Measurements from ENCODE around the gene COMMD10. TPM values are rescaled to one million over a fixed set of nuclear protein-coding genes. Genes with fewer than 3 reads are reported as not detected.

Gene COMMD10
- total and polyA plus RNA-seq, 10 donors: 16.6 to 55.4 (median 42.9) TPM

- WGBS, 5 donors: 84 to 96% (median 90%) methylated on average over 4 of the region's 4 CpGs
- H3K4me3 ChIP-seq: no peak overlapping the region
- TF ChIP-seq POLR2A (IDR thresholded peaks at IDR 0.05): no peak
- no peak for TF ChIP-seq CTCF (IDR thresholded peaks at IDR 0.05 in 8 of 11, conservative IDR thresholded peaks at IDR 0.05 in 3 of 11)
- TF ChIP-seq POLR2AphosphoS5 (IDR thresholded peaks at IDR 0.05): no peak
These were observed 233.4 kb downstream of the COMMD10 start for GRCh38 chr5:116318091-116318854.

GRCh38 chr5:116320486-116320885, 235.7 kb downstream of the COMMD10 start:
- TF ChIP-seq POLR2A (IDR thresholded peaks at IDR 0.05): no peak

More at GRCh38 chr5:116318091-116318854, 233.4 kb downstream of the COMMD10 start:
- Histone ChIP-seq H3K4me1 (peaks cover 0 to 5% (median 0%) of the 10 kb centered on the region in 6 donors), H3K9me3 (peaks cover 0 to 48% (median 33%) of the 10 kb centered on the region in 8 donors), H3K27me3 (replicated peaks in 1 of 7) (no peaks in the 10 kb centered on the region), H3K27ac (no peak overlapping the region), H3K36me3 (peaks cover 0 to 100% (median 53%) of the 10 kb centered on the region in 6 donors)
- no peak for DNase-seq
- intact Hi-C loops (cut with DNase I; ENCODE audit: low total_unique reads): no loop called here

GRCh38 chr5:116329503-116329902, 244.7 kb downstream of the COMMD10 start:
- H3K4me3 ChIP-seq: no peak overlapping the region
- no peak for TF ChIP-seq CTCF (IDR thresholded peaks at IDR 0.05 in 8 of 11, conservative IDR thresholded peaks at IDR 0.05 in 3 of 11)
- TF ChIP-seq POLR2AphosphoS5 (IDR thresholded peaks at IDR 0.05): no peak
- TF ChIP-seq POLR2A (IDR thresholded peaks at IDR 0.05): no peak
- peaks cover 0 to 71% (median 10%) of the 10 kb centered on the region in 6 donors for H3K36me3 ChIP-seq
- H3K9me3 ChIP-seq: peaks cover 0 to 88% (median 68%) of the 10 kb centered on the region in 8 donors
- H3K27me3 ChIP-seq (replicated peaks in 1 of 7): no peaks in the 10 kb centered on the region
- 85 to 97% (median 88%) methylated on average over 5 of the region's 5 CpGs for WGBS, 5 donors
- H3K27ac ChIP-seq: no peak overlapping the region
- no peak for DNase-seq
- intact Hi-C loops (cut with DNase I; ENCODE audit: low total_unique reads): no loop called here
- no peaks in the 10 kb centered on the region for H3K4me1 ChIP-seq

More at GRCh38 chr5:116320486-116320885, 235.7 kb downstream of the COMMD10 start:
- peaks cover 0 to 94% (median 48%) of the 10 kb centered on the region in 6 donors for H3K36me3 ChIP-seq
- no peak overlapping the region for H3K27ac ChIP-seq
- intact Hi-C loops (cut with DNase I; ENCODE audit: low total_unique reads): no loop called here
- DNase-seq: no peak
- no peak overlapping the region for H3K4me3 ChIP-seq
- H3K27me3 ChIP-seq (replicated peaks in 1 of 7): no peaks in the 10 kb centered on the region
- H3K4me1 ChIP-seq: no peaks in the 10 kb centered on the region
- H3K9me3 ChIP-seq: peaks cover 0 to 52% (median 36%) of the 10 kb centered on the region in 8 donors

- no peak for TF ChIP-seq POLR2A (IDR thresholded peaks at IDR 0.05)
- no peak for TF ChIP-seq POLR2AphosphoS5 (IDR thresholded peaks at IDR 0.05)
- TF ChIP-seq CTCF (IDR thresholded peaks at IDR 0.05 in 8 of 11, conservative IDR thresholded peaks at IDR 0.05 in 3 of 11): no peak
- H3K4me3 ChIP-seq: no peak overlapping the region
- DNase-seq: no peak
- H3K4me1 ChIP-seq: no peaks in the 10 kb centered on the region
- intact Hi-C loops (cut with DNase I; ENCODE audit: low total_unique reads): no loop called here
- 80 to 93% (median 89%) methylated on average over 2 of the region's 2 CpGs for WGBS, 5 donors
- H3K27ac ChIP-seq: no peak overlapping the region
- peaks cover 0 to 46% (median 37%) of the 10 kb centered on the region in 8 donors for H3K9me3 ChIP-seq
- no peaks in the 10 kb centered on the region for H3K27me3 ChIP-seq (replicated peaks in 1 of 7)
- no peaks in the 10 kb centered on the region for H3K36me3 ChIP-seq
These were observed 256.0 kb downstream of the COMMD10 start for GRCh38 chr5:116340799-116341198.

Small RNA genes lying within 50 kb of the gene (small RNA-seq; reads per million reads assigned to genes)
- gene HMGN2P27: 0 reads per million in 4 donors
- 0 reads per million in 4 donors for gene RNU6-644P

Other genes starting within 250 kb of the COMMD10 start
- gene ATG12, start 243.5 kb upstream of the COMMD10 start, total RNA-seq: 10 to 100 TPM; 40.1 to 90.4 (median 53.7) TPM
- gene ATG12, start 243.5 kb upstream of the COMMD10 start, polyA plus RNA-seq: 10 to 100 TPM; 30.6 to 36.4 (median 34.5) TPM
- gene AP3S1, start 243.1 kb upstream of the COMMD10 start, total RNA-seq: 100 to 1,000 TPM in 1 of 7 donors, 10 to 100 TPM in 6; 56.4 to 190 (median 63.3) TPM
- 10 to 100 TPM; 42.0 to 64.7 (median 60.1) TPM for gene AP3S1, start 243.1 kb upstream of the COMMD10 start, polyA plus RNA-seq
- gene LVRN, start 122.5 kb upstream of the COMMD10 start, total RNA-seq: under 1 TPM in 4 of 7 donors, not detected in 3; 0.22 to 0.77 (median 0.35) TPM
- under 1 TPM in 2 of 3 donors, not detected in 1; 0.11 to 0.15 TPM for gene LVRN, start 122.5 kb upstream of the COMMD10 start, polyA plus RNA-seq
- gene ARL14EPL, start 52.6 kb upstream of the COMMD10 start, total RNA-seq: 1 to 10 TPM in 1 of 7 donors, not detected in 6; 2.9 TPM
- under 1 TPM in 1 of 3 donors, not detected in 2; 0.09 TPM for gene ARL14EPL, start 52.6 kb upstream of the COMMD10 start, polyA plus RNA-seq